Trophoblast cell (in vitro differentiated cells and primary cell): ENCODE data around the gene GRM8.
A peak's percentile ranks its signal among the peaks of the same experiment; 100 is the strongest.

Experiments used
- DNase-seq, 2 donors: peaks; one replicate each; pipeline ENCODE4 v3.0.0-alpha.2; 2016
- H2AFZ ChIP-seq: 2 replicates; pipeline ENCODE4 v1.6.1; 2013; ENCODE audit warnings: low read length, moderate library complexity, mild to moderate bottlenecking; ENCODE audit not compliant: insufficient read depth, poor library complexity
- H2AK5ac ChIP-seq: 2 replicates; pipeline ENCODE4 v1.6.1; 2013; ENCODE audit warnings: mild to moderate bottlenecking, low read length
- H2BK120ac ChIP-seq: 2 replicates; pipeline ENCODE4 v1.6.1; 2013; ENCODE audit warnings: low read length, mild to moderate bottlenecking, moderate library complexity; ENCODE audit not compliant: insufficient read depth, poor library complexity
- H2BK12ac ChIP-seq: 2 replicates; pipeline ENCODE4 v1.6.1; 2013; ENCODE audit warnings: mild to moderate bottlenecking, low read length, moderate library complexity
- H2BK5ac ChIP-seq: 2 replicates; pipeline ENCODE4 v1.6.1; 2013; ENCODE audit warnings: low read length, low read depth, moderate library complexity, mild to moderate bottlenecking; ENCODE audit not compliant: poor library complexity
- H3K14ac ChIP-seq: 2 replicates; pipeline ENCODE4 v1.6.1; 2013; ENCODE audit warnings: mild to moderate bottlenecking, low read length
- H3K18ac ChIP-seq: 2 replicates; pipeline ENCODE4 v1.6.1; 2013; ENCODE audit warnings: mild to moderate bottlenecking, low read length
- H3K23ac ChIP-seq: 2 replicates; pipeline ENCODE4 v1.6.1; 2013; ENCODE audit warnings: low read length
- H3K27ac ChIP-seq: 2 replicates; pipeline ENCODE4 v1.5.1; 2013; ENCODE audit warnings: low read depth, mild to moderate bottlenecking, inconsistent platforms, low read length, moderate library complexity
- H3K27me3 ChIP-seq: 2 replicates; pipeline ENCODE4 v1.6.1; 2013; ENCODE audit warnings: inconsistent platforms, mild to moderate bottlenecking, low read length, moderate library complexity; ENCODE audit not compliant: insufficient read depth
- H3K36me3 ChIP-seq, 2 experiments: 1 replicate in 1 of 2; 2 replicates in 1 of 2; pipeline ENCODE4 v1.6.1; 2013; ENCODE audit warnings: low read length in 2 of 2, mild to moderate bottlenecking in 2 of 2, moderate library complexity in 1 of 2; ENCODE audit not compliant: insufficient read depth in 2 of 2, control insufficient read depth in 1 of 2
- H3K4ac ChIP-seq: 2 replicates; pipeline ENCODE4 v1.6.1; 2013; ENCODE audit warnings: low read depth, mild to moderate bottlenecking, low read length, moderate library complexity
- H3K4me1 ChIP-seq, 2 experiments: 1 replicate in 1 of 2; 2 replicates in 1 of 2; pipeline ENCODE4 v1.6.1; 2013; ENCODE audit warnings: low read length in 2 of 2, mild to moderate bottlenecking in 2 of 2, moderate library complexity in 1 of 2; ENCODE audit not compliant: insufficient read depth in 2 of 2, control insufficient read depth in 1 of 2
- H3K4me2 ChIP-seq: 2 replicates; pipeline ENCODE4 v1.6.1; 2013; ENCODE audit warnings: inconsistent platforms, mild to moderate bottlenecking, low read length, moderate library complexity
- H3K4me3 ChIP-seq: 2 replicates; pipeline ENCODE4 v1.5.1; 2013; ENCODE audit warnings: mild to moderate bottlenecking, low read depth, low read length, inconsistent platforms
- H3K79me1 ChIP-seq: one replicate; pipeline ENCODE4 v1.6.1; 2013; ENCODE audit warnings: low read length
- H3K79me2 ChIP-seq: 2 replicates; pipeline ENCODE4 v1.6.1; 2013; ENCODE audit warnings: low read length, mild to moderate bottlenecking; ENCODE audit not compliant: control insufficient read depth, insufficient read depth, poor library complexity
- H3K9ac ChIP-seq: 2 replicates; pipeline ENCODE4 v1.6.1; 2013; ENCODE audit warnings: mild to moderate bottlenecking, low read length
- H3K9me3 ChIP-seq: 2 replicates; pipeline ENCODE4 v1.6.1; 2013; ENCODE audit warnings: low read depth, mild to moderate bottlenecking, control low read depth, inconsistent platforms, low read length; ENCODE audit not compliant: insufficient read depth
- H4K12ac ChIP-seq: 2 replicates; pipeline ENCODE4 v1.6.1; 2013; ENCODE audit warnings: low read depth, mild to moderate bottlenecking, low read length, moderate library complexity
- H4K8ac ChIP-seq: 2 replicates; pipeline ENCODE4 v1.6.1; 2013; ENCODE audit warnings: low read depth, mild to moderate bottlenecking, low read length, moderate library complexity
- H4K91ac ChIP-seq: one replicate; pipeline ENCODE4 v1.6.1; 2013; ENCODE audit warnings: low read depth, mild to moderate bottlenecking, low read length, moderate library complexity
- WGBS: extraction: QIAGEN DNeasy Blood & Tissue Kit; methylation state at CpG from one replicate; pipeline ENCODE4 v1.1.7; 2013; ENCODE audit warnings: missing lambda C conversion rate; ENCODE audit not compliant: insufficient read length, insufficient coverage; ENCODE audit errors: extremely low coverage; 5-methylcytosine and 5-hydroxymethylcytosine counted together

GRM8 gene

DNA sequence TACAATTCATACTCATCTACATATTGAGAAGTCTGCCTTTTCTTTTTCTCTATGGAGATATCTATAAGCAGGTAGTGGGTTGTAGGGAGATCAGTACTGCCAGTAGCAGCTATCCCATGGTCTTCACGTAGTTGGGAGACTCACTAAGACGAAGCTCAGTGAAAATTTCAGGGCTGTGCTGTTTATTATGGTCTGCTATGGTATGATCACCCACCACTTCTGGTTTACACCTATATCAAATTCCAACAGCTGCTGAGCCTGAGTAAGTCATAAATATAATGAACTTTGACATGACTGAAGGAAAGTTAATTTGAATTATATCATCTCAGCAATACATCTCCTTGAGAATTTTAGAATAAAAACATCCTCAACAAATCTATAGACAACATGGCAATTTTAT, 741.7 kb downstream of the GRM8 start:
- WGBS = no CpG with 5 or more reads among the region's 2 CpGs
- H4K12ac ChIP-seq = no peak overlapping the region
- no peak overlapping the region for H3K4ac ChIP-seq
- H2AFZ ChIP-seq = no peak overlapping the region
- no peaks in the 10 kb centered on the region for H3K4me1 ChIP-seq
- no peak overlapping the region for H3K14ac ChIP-seq
- H2AK5ac ChIP-seq = no peak overlapping the region
- H3K4me3 ChIP-seq = no peak overlapping the region
- H3K79me2 ChIP-seq = no peaks in the 10 kb centered on the region
- H2BK12ac ChIP-seq = no peak overlapping the region
- H2BK120ac ChIP-seq = no peak overlapping the region
- H4K91ac ChIP-seq = no peak overlapping the region
- no peak overlapping the region for H4K8ac ChIP-seq
- H3K36me3 ChIP-seq = no peaks in the 10 kb centered on the region
- no peaks in the 10 kb centered on the region for H3K79me1 ChIP-seq
- no peak for DNase-seq
- H3K27me3 ChIP-seq = no peaks in the 10 kb centered on the region
- no peak overlapping the region for H2BK5ac ChIP-seq
- no peak overlapping the region for H3K27ac ChIP-seq
- H3K9me3 ChIP-seq = no peaks in the 10 kb centered on the region
- H3K9ac ChIP-seq = no peak overlapping the region
- H3K23ac ChIP-seq = no peak overlapping the region
- no peak overlapping the region for H3K4me2 ChIP-seq
- no peak overlapping the region for H3K18ac ChIP-seq

DNA sequence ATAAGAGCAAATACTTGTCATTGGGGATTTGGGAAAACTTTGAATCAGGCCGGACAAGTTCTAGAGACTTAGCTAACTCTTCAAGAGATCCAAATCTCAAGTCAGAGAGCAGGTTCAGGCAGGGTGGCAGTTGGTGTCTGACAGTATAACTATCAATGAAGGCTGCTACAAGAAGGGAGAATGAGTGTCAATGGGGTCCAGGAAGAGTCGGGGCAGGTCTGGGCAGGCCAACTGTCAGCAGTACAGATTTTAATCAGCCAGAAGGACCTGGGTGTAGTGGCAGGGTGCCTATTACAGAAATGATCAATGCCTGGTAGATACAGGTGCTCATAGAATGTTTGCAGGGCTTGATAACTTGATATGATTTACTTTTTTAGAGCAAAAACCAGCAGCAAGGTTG, 751.1 kb downstream of the GRM8 start:
- Histone ChIP-seq H3K4me3 (no peak overlapping the region), H4K91ac (no peak overlapping the region), H3K27me3 (no peaks in the 10 kb centered on the region), H3K4me2 (no peak overlapping the region), H2BK12ac (no peak overlapping the region), H3K4ac (no peak overlapping the region), H3K9ac (no peak overlapping the region), H4K12ac (no peak overlapping the region), H2BK5ac (no peak overlapping the region), H3K23ac (no peak overlapping the region), H3K79me2 (no peaks in the 10 kb centered on the region), H2AK5ac (no peak overlapping the region), H3K18ac (no peak overlapping the region), H3K79me1 (no peaks in the 10 kb centered on the region), H3K36me3 (no peaks in the 10 kb centered on the region), H3K4me1 (no peaks in the 10 kb centered on the region), H2BK120ac (no peak overlapping the region), H3K14ac (no peak overlapping the region), H4K8ac (no peak overlapping the region), H3K9me3 (no peaks in the 10 kb centered on the region), H2AFZ (no peak overlapping the region), H3K27ac (no peak overlapping the region)
- no CpG with 5 or more reads among the region's 2 CpGs for WGBS
- DNase-seq = no peak

DNA sequence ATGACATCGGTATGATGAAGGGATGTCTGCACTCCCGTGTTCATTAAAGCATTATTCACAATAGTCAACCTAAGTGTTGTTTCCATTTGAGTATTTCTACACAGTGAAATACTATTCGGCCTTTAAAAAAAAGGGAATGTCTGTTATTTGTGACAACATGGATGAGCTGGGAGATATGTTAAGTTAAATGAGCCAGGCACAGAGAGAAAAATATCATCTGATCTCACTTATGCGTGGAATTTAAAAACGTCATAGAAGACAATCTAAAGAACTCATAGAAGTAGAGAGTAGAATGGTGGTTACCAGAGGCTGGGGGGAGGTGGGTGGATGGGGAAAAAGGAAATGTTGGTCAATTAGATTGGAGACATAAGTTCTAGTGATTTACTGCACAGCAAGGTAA, 753.3 kb downstream of the GRM8 start:
- DNase-seq = peak; percentile 46 to 94
- no peak overlapping the region for H3K4me3 ChIP-seq
- H2BK5ac ChIP-seq = no peak overlapping the region
- H3K18ac ChIP-seq = no peak overlapping the region
- H4K91ac ChIP-seq = no peak overlapping the region
- H3K9me3 ChIP-seq = no peaks in the 10 kb centered on the region
- WGBS = no CpG with 5 or more reads among the region's 5 CpGs
- H2BK120ac ChIP-seq = no peak overlapping the region
- no peak overlapping the region for H4K8ac ChIP-seq
- H3K27me3 ChIP-seq = no peaks in the 10 kb centered on the region
- no peak overlapping the region for H2AK5ac ChIP-seq
- no peak overlapping the region for H2BK12ac ChIP-seq
- H3K27ac ChIP-seq = no peak overlapping the region
- H4K12ac ChIP-seq = no peak overlapping the region
- H3K4me1 ChIP-seq = no peaks in the 10 kb centered on the region
- no peak overlapping the region for H3K14ac ChIP-seq
- no peaks in the 10 kb centered on the region for H3K79me1 ChIP-seq
- H3K23ac ChIP-seq = no peak overlapping the region
- no peak overlapping the region for H3K9ac ChIP-seq
- H3K36me3 ChIP-seq = no peaks in the 10 kb centered on the region
- no peak overlapping the region for H3K4me2 ChIP-seq
- no peak overlapping the region for H2AFZ ChIP-seq
- no peaks in the 10 kb centered on the region for H3K79me2 ChIP-seq
- no peak overlapping the region for H3K4ac ChIP-seq

DNA sequence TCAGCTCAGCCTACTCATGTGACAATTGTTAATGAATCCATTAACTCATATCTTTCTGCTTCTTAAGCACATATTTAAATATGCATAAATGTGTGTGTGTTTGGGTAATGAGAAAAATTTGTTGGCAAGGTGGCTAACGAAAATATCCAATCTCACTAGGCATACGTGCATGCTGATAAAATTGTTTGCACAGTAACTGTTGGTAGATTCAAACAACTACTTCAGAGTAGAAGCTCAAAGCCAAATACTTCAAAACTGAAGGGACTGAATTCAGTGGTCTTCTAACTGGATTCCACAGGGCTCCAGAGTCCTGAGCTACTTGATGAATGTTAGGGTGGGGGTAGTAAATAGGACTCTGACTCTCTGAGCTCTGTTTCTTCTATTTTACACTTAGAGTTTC, 757.0 kb downstream of the GRM8 start:
- Histone ChIP-seq H3K79me2 (no peaks in the 10 kb centered on the region), H3K27ac (no peak overlapping the region), H4K12ac (no peak overlapping the region), H2BK120ac (no peak overlapping the region), H2BK5ac (no peak overlapping the region), H3K27me3 (no peaks in the 10 kb centered on the region), H3K4me1 (no peaks in the 10 kb centered on the region), H3K4me3 (no peak overlapping the region), H3K9me3 (no peaks in the 10 kb centered on the region), H3K4me2 (no peak overlapping the region), H2AK5ac (no peak overlapping the region), H3K9ac (no peak overlapping the region), H3K79me1 (no peaks in the 10 kb centered on the region), H3K36me3 (no peaks in the 10 kb centered on the region), H3K14ac (no peak overlapping the region), H2BK12ac (no peak overlapping the region), H2AFZ (no peak overlapping the region), H3K18ac (no peak overlapping the region), H4K91ac (no peak overlapping the region), H3K23ac (no peak overlapping the region), H3K4ac (no peak overlapping the region), H4K8ac (no peak overlapping the region)
- DNase-seq = no peak
- WGBS = no CpG with 5 or more reads among the region's 2 CpGs
